NT2/D1 (cell line): Measurements from ENCODE around the gene CACNA1E.

Experiments used
- DNase-seq: peaks from one replicate; pipeline ENCODE4 v3.0.0-alpha.2; 2011; ENCODE audit warnings: low read depth, low spot score
- H3K27me3 ChIP-seq: 2 replicates; pipeline ENCODE4 v1.6.0; 2011; ENCODE audit warnings: mild to moderate bottlenecking; ENCODE audit not compliant: insufficient read length, insufficient read depth
- H3K36me3 ChIP-seq: 2 replicates; pipeline ENCODE4 v1.6.1; 2011; ENCODE audit warnings: mild to moderate bottlenecking, low read length, mixed read lengths; ENCODE audit not compliant: insufficient read depth, insufficient read length
- H3K4me1 ChIP-seq: 2 replicates; pipeline ENCODE4 v1.5.1; 2011; ENCODE audit not compliant: insufficient read depth, insufficient read length
- H3K4me3 ChIP-seq: 2 replicates; pipeline ENCODE4 v1.5.1; 2011; ENCODE audit warnings: low read depth; ENCODE audit not compliant: insufficient read length
- H3K9ac ChIP-seq: 2 replicates; pipeline ENCODE4 v1.6.0; 2011; ENCODE audit warnings: low read depth; ENCODE audit not compliant: insufficient read length
- H3K9me3 ChIP-seq: 2 replicates; pipeline ENCODE4 v1.5.1; 2011; ENCODE audit warnings: mild to moderate bottlenecking, low read length; ENCODE audit not compliant: insufficient read depth
- SUZ12 ChIP-seq: IDR thresholded peaks from 2 replicates; pipeline ENCODE4 v1.6.1; 2011; ENCODE audit not compliant: insufficient read length, insufficient read depth; ENCODE audit errors: extremely low read depth
- YY1 ChIP-seq: IDR thresholded peaks from 2 replicates; pipeline ENCODE4 v1.6.1; 2011; ENCODE audit not compliant: insufficient read length, insufficient read depth
- ZNF274 ChIP-seq: IDR thresholded peaks from 2 replicates; pipeline ENCODE4 v1.6.1; 2011; ENCODE audit warnings: mild to moderate bottlenecking, low read depth, low read length

The CACNA1E gene

DNA sequence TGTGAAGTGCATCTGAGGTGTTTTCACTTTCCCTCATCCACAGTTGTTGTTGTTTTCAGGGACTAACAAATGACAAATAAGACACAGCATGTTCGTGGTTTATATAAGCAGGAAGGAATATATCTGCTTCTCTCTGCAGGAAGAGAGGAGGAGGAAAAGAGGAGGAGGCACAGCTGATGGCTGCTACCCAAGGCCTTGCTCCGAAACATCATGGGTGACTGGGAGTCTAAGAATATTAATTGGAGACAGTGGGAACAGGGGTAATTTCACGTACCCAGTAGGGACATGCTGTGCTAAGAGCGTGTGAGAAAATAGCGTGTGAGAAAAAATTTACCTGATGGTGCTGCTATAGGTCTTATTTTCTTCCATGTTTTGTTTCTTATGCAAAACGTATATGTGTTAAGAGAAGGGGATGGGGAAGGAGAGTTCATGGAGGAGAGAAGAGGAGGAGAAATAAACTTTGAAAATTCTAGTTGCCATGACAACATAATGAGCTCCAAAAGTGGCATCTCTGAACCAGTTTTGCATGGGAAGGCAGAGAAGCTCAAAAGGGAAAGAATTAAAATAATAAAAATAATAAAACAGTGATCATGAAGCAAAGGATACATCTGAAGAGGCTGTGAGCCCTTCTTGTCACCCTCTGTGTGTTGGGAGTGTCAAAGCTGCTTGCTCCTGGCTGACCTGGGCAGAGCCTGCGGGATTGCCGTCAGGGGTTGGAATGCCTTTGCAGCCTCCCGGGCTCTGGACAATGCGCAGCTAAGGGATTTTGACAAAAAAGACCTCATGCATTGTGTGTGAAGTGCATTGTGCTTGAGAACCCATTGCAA lies 192.0 kb downstream of the CACNA1E start:
- TF ChIP-seq ZNF274 (no peak), SUZ12 (no peak), YY1 (no peak)
- no peaks in the 10 kb centered on the region; the same call in 1 of the 2 replicates for H3K9me3 ChIP-seq
- no peaks in the 10 kb centered on the region for H3K27me3 ChIP-seq
- H3K9ac ChIP-seq: no peak overlapping the region
- H3K36me3 ChIP-seq: no peaks in the 10 kb centered on the region
- no peaks in the 10 kb centered on the region for H3K4me1 ChIP-seq
- no peak overlapping the region for H3K4me3 ChIP-seq
- no peak for DNase-seq

DNA sequence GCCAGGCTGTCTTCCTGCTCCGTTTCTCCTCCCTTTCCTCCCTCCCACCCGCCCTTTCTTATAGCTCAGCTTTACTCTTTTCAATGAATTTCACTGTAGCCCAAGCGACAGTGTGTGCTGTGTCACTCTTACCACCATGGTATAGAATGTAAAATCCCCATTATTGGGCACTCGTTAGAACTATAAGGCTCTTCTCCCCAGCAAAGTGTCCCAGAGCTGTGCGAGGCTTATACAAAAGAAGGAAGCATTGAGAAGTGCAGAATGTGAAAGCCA lies 192.5 kb downstream of the CACNA1E start:
- Histone ChIP-seq H3K36me3 (no peaks in the 10 kb centered on the region), H3K4me1 (no peaks in the 10 kb centered on the region), H3K27me3 (no peaks in the 10 kb centered on the region), H3K9me3 (no peaks in the 10 kb centered on the region; the same call in 1 of the 2 replicates), H3K4me3 (no peak overlapping the region), H3K9ac (no peak overlapping the region)
- DNase-seq: no peak
- TF ChIP-seq YY1: no peak
- no peak for TF ChIP-seq SUZ12
- no peak for TF ChIP-seq ZNF274

DNA sequence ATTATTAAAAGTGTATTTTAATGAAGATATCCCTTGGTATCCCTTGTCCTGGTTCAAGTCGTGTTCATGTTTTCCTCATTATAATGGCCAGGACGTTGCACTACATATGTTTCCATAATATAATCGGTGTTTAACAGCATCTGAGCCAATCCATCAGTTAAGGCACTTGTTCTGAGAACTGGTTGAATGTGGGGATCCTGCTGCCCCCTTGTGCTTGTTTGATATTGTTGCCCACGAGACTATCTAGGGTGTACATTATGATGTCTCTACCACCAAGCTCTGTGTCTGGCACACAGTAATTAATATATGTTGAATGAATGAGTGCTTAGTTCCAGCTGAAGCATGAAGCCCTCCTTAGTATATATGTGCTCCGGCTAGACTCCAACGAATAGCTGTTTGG lies 193.0 kb downstream of the CACNA1E start:
- Histone ChIP-seq H3K36me3 (no peaks in the 10 kb centered on the region), H3K9ac (no peak overlapping the region), H3K9me3 (no peaks in the 10 kb centered on the region; the same call in 1 of the 2 replicates), H3K4me1 (no peaks in the 10 kb centered on the region), H3K27me3 (no peaks in the 10 kb centered on the region), H3K4me3 (no peak overlapping the region)
- TF ChIP-seq SUZ12: no peak
- no peak for TF ChIP-seq YY1
- TF ChIP-seq ZNF274: no peak
- peak; percentile 69 for DNase-seq

DNA sequence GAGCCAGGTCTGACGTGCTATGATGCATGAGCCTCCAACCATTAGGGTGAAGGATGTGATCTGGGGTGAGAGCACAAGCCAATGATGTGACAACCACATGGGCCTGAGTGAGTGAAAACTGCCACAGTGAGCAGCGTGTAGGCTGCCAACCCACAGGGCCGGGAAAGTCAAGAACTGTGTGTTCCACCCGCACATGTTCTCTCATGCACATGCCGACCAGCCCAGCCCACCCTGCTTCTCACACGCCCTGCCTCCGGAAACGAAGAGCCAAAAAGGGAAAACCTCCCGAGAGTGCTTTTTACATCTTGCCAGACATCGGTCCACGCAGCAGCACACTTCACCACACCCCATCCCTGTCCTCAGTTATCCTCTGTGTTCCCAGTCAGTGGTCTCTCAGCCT lies 197.0 kb downstream of the CACNA1E start:
- no peak for DNase-seq
- H3K9ac ChIP-seq: no peak overlapping the region
- H3K4me3 ChIP-seq: no peak overlapping the region
- H3K9me3 ChIP-seq: no peaks in the 10 kb centered on the region
- H3K27me3 ChIP-seq: no peaks in the 10 kb centered on the region
- H3K36me3 ChIP-seq: no peaks in the 10 kb centered on the region
- no peaks in the 10 kb centered on the region for H3K4me1 ChIP-seq
- TF ChIP-seq SUZ12: no peak
- TF ChIP-seq YY1: no peak
- TF ChIP-seq ZNF274: no peak

DNA sequence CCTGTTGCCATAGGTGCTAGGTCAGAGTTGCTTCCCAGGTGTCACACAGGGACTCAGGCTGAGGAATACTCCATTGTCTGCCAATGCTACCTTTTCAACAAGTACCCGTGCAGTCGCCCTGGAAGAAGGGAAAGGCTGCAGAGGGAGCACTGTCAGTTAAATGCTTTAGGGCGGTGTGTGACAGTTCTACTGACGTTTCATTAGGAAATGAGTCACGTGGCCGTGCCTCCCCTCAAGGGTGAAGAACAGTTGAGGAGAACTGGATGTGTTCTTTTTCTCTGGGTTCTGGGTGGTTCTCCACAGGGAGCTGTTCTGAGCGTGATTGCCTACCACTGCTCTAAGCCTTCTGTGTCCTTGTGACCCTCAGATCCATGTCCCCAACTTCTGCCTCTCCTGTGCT lies 197.6 kb downstream of the CACNA1E start:
- Histone ChIP-seq H3K27me3 (no peaks in the 10 kb centered on the region), H3K36me3 (no peaks in the 10 kb centered on the region), H3K4me3 (no peak overlapping the region), H3K9me3 (no peaks in the 10 kb centered on the region), H3K4me1 (no peaks in the 10 kb centered on the region), H3K9ac (no peak overlapping the region)
- no peak for TF ChIP-seq SUZ12
- no peak for TF ChIP-seq ZNF274
- no peak for TF ChIP-seq YY1
- DNase-seq: no peak

DNA sequence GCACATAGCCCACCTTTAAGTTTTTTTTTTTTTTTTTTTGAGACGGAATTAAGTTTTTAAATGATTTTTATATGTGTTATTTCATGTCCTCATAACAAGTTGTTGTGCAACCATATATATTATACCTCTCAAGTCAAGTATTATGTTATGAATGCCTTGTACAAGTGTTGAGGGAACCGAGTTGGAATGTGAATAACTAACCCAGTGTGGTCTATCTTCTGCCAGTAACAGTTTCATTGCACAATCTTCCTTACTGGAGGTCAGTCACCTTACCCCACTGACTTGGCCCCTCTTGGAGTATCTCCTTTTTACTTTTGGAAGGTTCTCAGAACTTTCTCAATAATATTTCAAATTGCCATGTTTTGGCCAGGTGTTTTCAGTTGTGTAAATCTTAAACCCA lies 201.9 kb downstream of the CACNA1E start:
- DNase-seq: no peak
- no peak for TF ChIP-seq ZNF274
- H3K27me3 ChIP-seq: no peaks in the 10 kb centered on the region
- H3K9me3 ChIP-seq: no peaks in the 10 kb centered on the region
- no peak overlapping the region for H3K9ac ChIP-seq
- no peaks in the 10 kb centered on the region for H3K4me1 ChIP-seq
- no peaks in the 10 kb centered on the region for H3K36me3 ChIP-seq
- no peak overlapping the region for H3K4me3 ChIP-seq

DNA sequence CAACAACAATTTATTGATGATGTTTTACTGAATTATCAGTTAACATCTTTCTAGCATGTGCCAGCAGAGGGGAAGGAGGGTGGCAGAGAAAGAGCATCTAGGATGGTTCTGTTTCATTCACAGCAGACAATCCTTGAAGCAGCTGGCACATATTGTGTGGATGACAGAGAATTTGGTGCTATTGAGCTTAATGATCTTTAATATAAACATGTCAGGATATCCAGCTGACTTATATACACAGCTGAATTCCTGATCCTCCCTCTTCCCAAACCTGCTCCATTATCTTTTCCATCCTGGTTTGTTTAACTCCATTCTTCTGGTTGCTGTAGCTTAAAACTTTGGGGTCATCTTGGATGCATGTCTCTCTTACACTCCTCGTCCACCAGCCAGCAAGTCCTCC lies 218.6 kb downstream of the CACNA1E start:
- Histone ChIP-seq H3K9ac (no peak overlapping the region), H3K9me3 (no peaks in the 10 kb centered on the region), H3K36me3 (no peaks in the 10 kb centered on the region), H3K4me1 (peaks cover 3% of the 10 kb centered on the region), H3K27me3 (no peaks in the 10 kb centered on the region), H3K4me3 (no peak overlapping the region)
- no peak for DNase-seq
- TF ChIP-seq SUZ12: no peak
- no peak for TF ChIP-seq YY1
- TF ChIP-seq ZNF274: no peak

DNA sequence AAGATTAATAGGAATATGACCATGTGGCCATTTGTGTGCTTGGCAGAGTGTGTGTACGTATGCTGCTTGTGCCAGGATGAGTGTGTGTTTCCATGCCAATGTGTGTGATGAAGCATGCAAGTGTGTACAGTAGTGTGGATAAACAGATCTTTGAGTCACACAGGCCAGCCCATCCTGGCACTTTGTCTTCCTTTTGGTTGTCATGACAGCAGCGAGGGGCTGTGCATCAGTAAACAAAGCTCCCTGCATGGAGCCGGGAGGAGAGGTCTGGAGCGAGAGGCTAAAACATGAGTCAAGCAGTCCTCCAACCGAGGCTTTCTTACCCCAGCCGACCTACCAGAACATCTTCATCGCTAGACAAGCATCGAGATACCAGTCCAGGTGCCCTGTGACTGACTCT lies 221.2 kb downstream of the CACNA1E start:
- H3K4me3 ChIP-seq: no peak overlapping the region
- H3K9me3 ChIP-seq: no peaks in the 10 kb centered on the region
- no peak overlapping the region for H3K9ac ChIP-seq
- DNase-seq: peak; percentile 42
- H3K27me3 ChIP-seq: no peaks in the 10 kb centered on the region
- H3K36me3 ChIP-seq: no peaks in the 10 kb centered on the region
- peaks cover 3% of the 10 kb centered on the region for H3K4me1 ChIP-seq
- TF ChIP-seq SUZ12 (no peak), ZNF274 (no peak), YY1 (no peak)
